Esophagus squamous epithelium (tissue), 4 donors: ENCODE results near the gene FCHSD2.

ENCODE experiments used
- POLR2A ChIP-seq, 4 donors: fragments of 450-650 bp; IDR thresholded peaks; one replicate each; pipeline ENCODE4 v1.6.1; 2017; ENCODE audit warnings: antibody characterized with exemption in 4 of 4, mild to moderate bottlenecking in 4 of 4, moderate library complexity in 3 of 4
- TF ChIP-seq, protein P1 (sequence below), 6 experiments: fragments of 450-650 bp in 4 of 6; fragments of 200-600 bp in 2 of 6; sonication (generic) in 2 of 6; IDR thresholded peaks; one replicate each; pipeline ENCODE4 v1.5.1; 2016 to 2019; ENCODE audit warnings: antibody characterized with exemption in 6 of 6, mild to moderate bottlenecking in 4 of 6, moderate library complexity in 4 of 6

DNA sequence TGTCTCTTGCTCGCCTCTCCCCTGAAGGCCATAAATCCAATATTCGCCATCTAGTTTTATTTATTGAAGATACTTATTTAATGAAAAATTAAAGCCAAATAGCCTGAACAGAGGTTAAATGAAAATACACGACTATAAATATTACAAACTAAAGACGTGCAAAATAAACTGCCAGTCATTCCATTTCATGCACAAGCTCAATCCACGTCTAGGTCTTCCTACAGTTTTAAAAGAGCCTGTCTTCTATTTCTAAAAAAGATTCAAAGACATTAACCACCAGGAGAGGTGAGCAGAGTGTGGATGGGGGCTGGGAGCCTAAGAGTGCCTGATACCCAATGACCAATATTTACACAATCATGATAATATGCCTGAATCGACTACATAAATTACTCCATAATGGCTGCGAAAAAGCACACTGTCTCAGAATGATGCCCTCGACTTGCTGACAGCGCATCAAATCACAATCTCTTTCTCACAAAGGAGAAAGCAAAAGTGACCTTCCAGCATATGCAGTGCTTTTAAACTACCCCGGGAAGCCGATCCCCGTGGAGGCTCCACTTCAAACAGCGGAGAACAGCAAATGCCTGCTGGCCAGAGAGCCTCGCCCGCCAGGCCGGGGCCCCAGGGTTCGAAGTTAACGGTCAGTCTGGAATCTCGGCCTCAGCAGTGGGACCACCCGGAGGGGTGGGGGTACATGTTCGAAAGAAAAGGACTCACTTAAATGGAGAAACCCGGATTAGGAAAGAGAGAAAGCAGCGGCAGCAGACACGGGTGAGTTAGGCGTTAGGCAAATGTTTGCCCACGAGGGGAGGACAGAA, 1.7 kb downstream of the FCHSD2 start:
- TF ChIP-seq, protein P1, sequence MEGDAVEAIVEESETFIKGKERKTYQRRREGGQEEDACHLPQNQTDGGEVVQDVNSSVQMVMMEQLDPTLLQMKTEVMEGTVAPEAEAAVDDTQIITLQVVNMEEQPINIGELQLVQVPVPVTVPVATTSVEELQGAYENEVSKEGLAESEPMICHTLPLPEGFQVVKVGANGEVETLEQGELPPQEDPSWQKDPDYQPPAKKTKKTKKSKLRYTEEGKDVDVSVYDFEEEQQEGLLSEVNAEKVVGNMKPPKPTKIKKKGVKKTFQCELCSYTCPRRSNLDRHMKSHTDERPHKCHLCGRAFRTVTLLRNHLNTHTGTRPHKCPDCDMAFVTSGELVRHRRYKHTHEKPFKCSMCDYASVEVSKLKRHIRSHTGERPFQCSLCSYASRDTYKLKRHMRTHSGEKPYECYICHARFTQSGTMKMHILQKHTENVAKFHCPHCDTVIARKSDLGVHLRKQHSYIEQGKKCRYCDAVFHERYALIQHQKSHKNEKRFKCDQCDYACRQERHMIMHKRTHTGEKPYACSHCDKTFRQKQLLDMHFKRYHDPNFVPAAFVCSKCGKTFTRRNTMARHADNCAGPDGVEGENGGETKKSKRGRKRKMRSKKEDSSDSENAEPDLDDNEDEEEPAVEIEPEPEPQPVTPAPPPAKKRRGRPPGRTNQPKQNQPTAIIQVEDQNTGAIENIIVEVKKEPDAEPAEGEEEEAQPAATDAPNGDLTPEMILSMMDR (IDR thresholded peaks at IDR 0.05): no peak
- TF ChIP-seq POLR2A (IDR thresholded peaks at IDR 0.05): no peak
